Dedifferentiated amniotic fluid mesenchymal stem cell (primary cell): Measurements from ENCODE around the gene PCDH12.

Source experiments
- DNase-seq: peaks from one replicate; pipeline ENCODE4 v3.0.0-alpha.2; 2016; ENCODE audit errors: extremely low spot score

The PCDH12 gene

GRCh38 chr5:141966275-141966962 is 8.4 kb upstream of the PCDH12 start:
- no peak for DNase-seq

GRCh38 chr5:141965071-141965470 is 7.1 kb upstream of the PCDH12 start:
- no peak for DNase-seq

- no peak for DNase-seq
Observed at GRCh38 chr5:141963701-141964100, 5.7 kb upstream of the PCDH12 start.

- DNase-seq = no peak
Observed at GRCh38 chr5:141961466-141961865, 3.5 kb upstream of the PCDH12 start.

- DNase-seq = peak; percentile 85
Observed at GRCh38 chr5:141960449-141961323, 2.7 kb upstream of the PCDH12 start.

GRCh38 chr5:141960018-141960417 is 2.0 kb upstream of the PCDH12 start:
- no peak for DNase-seq

- DNase-seq = no peak
Observed at GRCh38 chr5:141958546-141959172, 657 bp upstream of the PCDH12 start.

GRCh38 chr5:141957367-141957996 is 520 bp downstream of the PCDH12 start:
- DNase-seq = no peak

GRCh38 chr5:141954194-141954593 is 3.8 kb downstream of the PCDH12 start:
- no peak for DNase-seq

- DNase-seq = no peak
Observed at GRCh38 chr5:141952020-141952419, 6.0 kb downstream of the PCDH12 start.

- DNase-seq = no peak
Observed at GRCh38 chr5:141951332-141951781, 6.6 kb downstream of the PCDH12 start.

- DNase-seq = no peak
Observed at GRCh38 chr5:141950207-141951005, 7.6 kb downstream of the PCDH12 start.

- no peak for DNase-seq
Observed at GRCh38 chr5:141949511-141949910, 8.5 kb downstream of the PCDH12 start.

- no peak for DNase-seq
Observed at GRCh38 chr5:141948812-141949211, 9.2 kb downstream of the PCDH12 start.

GRCh38 chr5:141947316-141947715 is 10.7 kb downstream of the PCDH12 start:
- no peak for DNase-seq

GRCh38 chr5:141945511-141946051 is 12.4 kb downstream of the PCDH12 start:
- DNase-seq = no peak

- DNase-seq = no peak
Observed at GRCh38 chr5:141944076-141944475, 13.9 kb downstream of the PCDH12 start.

GRCh38 chr5:141942185-141942857 is 15.7 kb downstream of the PCDH12 start:
- DNase-seq = no peak

- DNase-seq = no peak
Observed at GRCh38 chr5:141941779-141942178, 16.2 kb downstream of the PCDH12 start.

GRCh38 chr5:141941307-141941706 is 16.7 kb downstream of the PCDH12 start:
- no peak for DNase-seq
